GM15510 (cell line): ENCODE data around the gene TOMM40L.

ENCODE experiments used
- POLR2A ChIP-seq: IDR thresholded peaks from 3 replicates; pipeline ENCODE4 v1.6.1; 2011; ENCODE audit warnings: borderline replicate concordance; ENCODE audit not compliant: insufficient read length; ENCODE audit errors: extremely low read depth

Gene TOMM40L

GRCh38 chr1:161201836-161202712 lies 23.8 kb upstream of the TOMM40L start, which contains the start of gene NDUFS2:
NDUFS2 (plus strand) TSS chr1:161202367; CDS start chr1:161202386, 19 bp downstream.
- peak; percentile 89 for TF ChIP-seq POLR2A

GRCh38 chr1:161206411-161207140 lies 19.3 kb upstream of the TOMM40L start:
- TF ChIP-seq POLR2A, result no peak

- TF ChIP-seq POLR2A, result no peak
Observed at GRCh38 chr1:161207173-161207572, 18.7 kb upstream of the TOMM40L start.

GRCh38 chr1:161209790-161210409 lies 16.0 kb upstream of the TOMM40L start:
- TF ChIP-seq POLR2A, result no peak

GRCh38 chr1:161214369-161214768 lies 11.5 kb upstream of the TOMM40L start:
- no peak for TF ChIP-seq POLR2A

- no peak for TF ChIP-seq POLR2A
Observed at GRCh38 chr1:161215076-161215475, 10.8 kb upstream of the TOMM40L start, which contains the start of gene FCER1G. FCER1G (plus strand) TSS chr1:161215295; CDS start chr1:161215322, 27 bp downstream.

- no peak for TF ChIP-seq POLR2A
Observed at GRCh38 chr1:161216945-161217712, 8.7 kb upstream of the TOMM40L start.

GRCh38 chr1:161217831-161218230 lies 8.0 kb upstream of the TOMM40L start:
- no peak for TF ChIP-seq POLR2A

GRCh38 chr1:161218301-161219077 lies 7.4 kb upstream of the TOMM40L start:
- TF ChIP-seq POLR2A, result no peak

- TF ChIP-seq POLR2A, result no peak
Observed at GRCh38 chr1:161219078-161219892, 6.6 kb upstream of the TOMM40L start.

- no peak for TF ChIP-seq POLR2A
Observed at GRCh38 chr1:161220002-161220401, 5.9 kb upstream of the TOMM40L start.

GRCh38 chr1:161222175-161223019 lies 3.5 kb upstream of the TOMM40L start:
- TF ChIP-seq POLR2A, result no peak
